HFF-Myc (cell line): ENCODE measurements around the gene MAP3K13.

Source experiments
- DNase-seq: peaks from one replicate; pipeline ENCODE4 v3.0.0-alpha.2; 2011; ENCODE audit warnings: low read depth; ENCODE audit errors: extremely low read depth
- H3K4me3 ChIP-seq: replicated peaks from 2 replicates; pipeline ENCODE4 v1.5.1; 2011; ENCODE audit warnings: low read depth, mild to moderate bottlenecking, control low read depth, low read length
- CTCF ChIP-seq: IDR thresholded peaks from 2 replicates; pipeline ENCODE4 v1.5.1; 2012; ENCODE audit warnings: mild to moderate bottlenecking, low read depth, low read length, control low read depth; ENCODE audit errors: missing control alignments

The MAP3K13 gene

GRCh38 chr3:185319801-185320200 is 43.1 kb upstream of the MAP3K13 start:
- DNase-seq = no peak
- no peak overlapping the region for H3K4me3 ChIP-seq
- no peak for TF ChIP-seq CTCF

GRCh38 chr3:185320949-185321348 is 42.0 kb upstream of the MAP3K13 start:
- TF ChIP-seq CTCF = no peak
- DNase-seq = no peak
- H3K4me3 ChIP-seq = no peak overlapping the region

- no peak for DNase-seq
- TF ChIP-seq CTCF = no peak
- H3K4me3 ChIP-seq = no peak overlapping the region
These were observed 40.7 kb upstream of the MAP3K13 start for GRCh38 chr3:185322101-185322719.

GRCh38 chr3:185325946-185326791 is 36.8 kb upstream of the MAP3K13 start:
- no peak overlapping the region for H3K4me3 ChIP-seq
- no peak for DNase-seq
- TF ChIP-seq CTCF = no peak

GRCh38 chr3:185327062-185327461 is 35.9 kb upstream of the MAP3K13 start:
- no peak for TF ChIP-seq CTCF
- H3K4me3 ChIP-seq = no peak overlapping the region
- DNase-seq = no peak

GRCh38 chr3:185328324-185329004 is 34.5 kb upstream of the MAP3K13 start:
- no peak for DNase-seq
- no peak for TF ChIP-seq CTCF
- H3K4me3 ChIP-seq = no peak overlapping the region
